ENCODE data around the gene SLC1A7. TPM values are rescaled to one million over a fixed set of nuclear protein-coding genes. Genes with fewer than 3 reads are reported as not detected.

Gene SLC1A7
- polyA plus RNA-seq, 2 of the 4 experiments (the other 2 are of a cell fraction) = 0.04 to 0.12 TPM

DNA sequence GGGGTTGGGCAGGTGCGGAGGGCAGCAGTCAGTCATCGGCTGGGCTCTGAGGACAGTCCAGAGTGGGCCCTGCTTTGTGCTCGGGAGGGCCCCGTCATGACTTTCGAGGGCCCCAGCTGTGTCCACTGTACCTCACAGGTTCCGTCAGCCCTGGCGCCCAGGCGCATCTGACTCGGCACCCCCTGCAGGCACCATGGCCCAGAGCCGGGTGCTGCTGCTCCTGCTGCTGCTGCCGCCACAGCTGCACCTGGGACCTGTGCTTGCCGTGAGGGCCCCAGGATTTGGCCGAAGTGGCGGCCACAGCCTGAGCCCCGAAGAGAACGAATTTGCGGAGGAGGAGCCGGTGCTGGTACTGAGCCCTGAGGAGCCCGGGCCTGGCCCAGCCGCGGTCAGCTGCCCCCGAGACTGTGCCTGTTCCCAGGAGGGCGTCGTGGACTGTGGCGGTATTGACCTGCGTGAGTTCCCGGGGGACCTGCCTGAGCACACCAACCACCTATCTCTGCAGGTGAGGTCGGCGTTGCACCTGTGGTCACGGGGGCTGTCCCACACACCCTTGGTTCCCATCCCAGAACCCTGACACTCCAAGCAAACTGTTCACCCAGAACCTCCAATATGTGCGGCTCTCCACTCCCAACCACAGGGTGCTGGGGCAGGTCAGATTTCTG lies 72.6 kb downstream of the SLC1A7 start (continued):
- no peak for TF ChIP-seq ELK1 (IDR thresholded peaks at IDR 0.05; ENCODE audit: low read depth, low read length)
- no peak for TF ChIP-seq EHMT2 (IDR thresholded peaks at IDR 0.05; ENCODE audit: low read depth)
- TF ChIP-seq EHF (CRISPR knock-in tag; IDR thresholded peaks at IDR 0.05) = no peak
- TF ChIP-seq HDAC2 (IDR thresholded peaks at IDR 0.05) = no peak
- no peak for TF ChIP-seq ZFP36 (IDR thresholded peaks at IDR 0.05; ENCODE audit: borderline replicate concordance, partially characterized antibody)
- no peak for TF ChIP-seq KDM1A (IDR thresholded peaks at IDR 0.05; ENCODE audit: low read depth)
- TF ChIP-seq MYC (IDR thresholded peaks at IDR 0.05; ENCODE audit: borderline replicate concordance, low read length) = no peak
- TF ChIP-seq FOXS1 (CRISPR knock-in tag; IDR thresholded peaks at IDR 0.05) = no peak
- TF ChIP-seq RNF2 (IDR thresholded peaks at IDR 0.05; ENCODE audit: borderline replicate concordance, low read depth) = no peak

DNA sequence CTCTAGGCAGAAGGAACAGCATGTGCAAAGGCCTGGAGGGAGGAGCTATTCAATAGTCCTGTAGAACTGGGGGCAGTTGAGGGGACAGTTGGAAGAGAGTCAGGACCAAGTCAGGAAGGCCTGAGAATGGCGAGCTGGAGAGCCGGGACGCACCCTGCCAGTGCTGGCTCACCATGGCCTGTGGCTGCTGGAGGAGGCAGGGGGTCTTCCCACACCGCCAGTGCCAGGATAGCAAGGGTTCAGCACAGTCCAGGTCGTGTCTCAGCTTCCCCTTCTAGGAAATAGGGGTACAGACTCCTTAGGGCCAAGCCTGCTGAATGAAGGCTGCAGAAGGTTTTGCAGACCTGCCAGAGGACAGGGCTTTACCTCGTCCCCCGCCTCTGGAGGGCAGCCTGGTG lies 73.2 kb downstream of the SLC1A7 start:
- TF ChIP-seq POLR2AphosphoS2 (conservative IDR thresholded peaks at IDR 0.05; ENCODE audit: low read length) (no peak), ELK1 (IDR thresholded peaks at IDR 0.05; ENCODE audit: low read depth, low read length) (no peak), MYC (IDR thresholded peaks at IDR 0.05; ENCODE audit: borderline replicate concordance, low read length) (no peak), RAD21 (conservative IDR thresholded peaks at IDR 0.05 in 1 of 2, IDR thresholded peaks at IDR 0.05 in 1 of 2) (no peak), E2F6 (IDR thresholded peaks at IDR 0.05; ENCODE audit: borderline replicate concordance, low read depth) (no peak), RARB (CRISPR knock-in tag; IDR thresholded peaks at IDR 0.05) (no peak), RCOR1 (IDR thresholded peaks at IDR 0.05; ENCODE audit: low read depth, low read length) (no peak), ESRRA (IDR thresholded peaks at IDR 0.05; ENCODE audit: borderline replicate concordance, low read length) (no peak), USF2 (IDR thresholded peaks at IDR 0.05) (no peak), KDM1A (IDR thresholded peaks at IDR 0.05; ENCODE audit: low read depth) (no peak), RFX5 (IDR thresholded peaks at IDR 0.05) (no peak)
- TF ChIP-seq, protein P1, sequence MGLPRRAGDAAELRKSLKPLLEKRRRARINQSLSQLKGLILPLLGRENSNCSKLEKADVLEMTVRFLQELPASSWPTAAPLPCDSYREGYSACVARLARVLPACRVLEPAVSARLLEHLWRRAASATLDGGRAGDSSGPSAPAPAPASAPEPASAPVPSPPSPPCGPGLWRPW (IDR thresholded peaks at IDR 0.05) = no peak
- ChIA-PET POLR2A (no interaction called here), CTCF (no interaction called here)
- H3K4me3 ChIP-seq = no peak overlapping the region
- DNase-seq (ENCODE audit: low read depth in 1 of 2, low spot score in 1 of 2) (no peak), ATAC-seq (no peak), FAIRE-seq (no peak)
- no peaks in the 10 kb centered on the region for H3K4me1 ChIP-seq
- H3K4me2 ChIP-seq = no peak overlapping the region
- H3K27ac ChIP-seq = no peak overlapping the region
- WGBS (ENCODE audit: missing lambda C conversion rate) = 95% methylated on average over 6 of the region's 7 CpGs
- H3K9me3 ChIP-seq = no peaks in the 10 kb centered on the region

DNA sequence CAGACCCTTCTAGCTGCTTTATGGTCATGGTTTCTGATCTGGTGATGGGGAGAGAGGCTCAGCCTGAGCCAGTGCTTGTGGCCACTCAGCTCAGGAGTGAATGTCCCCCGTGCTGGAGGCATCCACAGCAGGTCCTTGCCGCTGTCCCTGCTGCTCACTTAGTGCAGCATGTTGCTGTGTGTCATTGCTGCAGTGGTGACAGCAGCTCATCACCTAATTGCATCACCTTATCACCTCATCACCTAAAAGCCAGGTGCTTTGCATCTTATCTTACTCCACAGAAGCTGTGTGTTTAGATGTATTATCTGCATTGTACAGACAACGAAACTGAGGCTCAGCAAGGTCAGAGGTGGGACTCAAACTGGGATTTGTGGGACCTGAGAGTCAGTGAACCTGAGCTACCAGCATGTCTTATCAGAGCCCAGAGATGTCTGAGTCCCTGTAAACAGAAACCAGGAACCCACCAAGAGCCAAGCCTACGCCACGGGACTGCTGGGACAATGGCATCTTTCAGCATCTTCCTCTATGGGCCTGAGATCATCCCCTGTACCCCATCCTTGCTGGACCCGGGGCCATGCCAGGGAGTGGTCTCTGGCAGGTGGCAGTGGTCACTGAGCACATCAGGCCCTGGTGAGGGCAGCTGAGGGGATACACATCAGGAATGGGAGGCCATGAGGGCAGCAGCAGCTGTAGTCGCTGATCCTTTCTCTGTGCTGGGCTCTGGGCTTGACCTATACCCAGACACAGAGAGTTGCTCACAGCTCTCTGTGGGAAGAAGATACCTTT lies 73.9 kb downstream of the SLC1A7 start:
- DNase-seq (ENCODE audit: low read depth in 1 of 2, low spot score in 1 of 2) = no peak
- POLR2A ChIA-PET = no interaction called here
- Histone ChIP-seq H3K4me2 (no peak overlapping the region), H3K4me1 (no peaks in the 10 kb centered on the region), H3K4me3 (no peak overlapping the region), H3K9me3 (no peaks in the 10 kb centered on the region), H3K27ac (no peak overlapping the region)
- FAIRE-seq = no peak
- CTCF ChIA-PET = no interaction called here
- TF ChIP-seq TFCP2L1 (CRISPR knock-in tag; IDR thresholded peaks at IDR 0.05) = no peak
- TF ChIP-seq RARB (CRISPR knock-in tag; IDR thresholded peaks at IDR 0.05) = no peak
- TF ChIP-seq EHF (CRISPR knock-in tag; IDR thresholded peaks at IDR 0.05) = no peak
- no peak for TF ChIP-seq HOXB13 (CRISPR knock-in tag; IDR thresholded peaks at IDR 0.05; ENCODE audit: low read depth)
- TF ChIP-seq, protein P1 (IDR thresholded peaks at IDR 0.05) = no peak
- TF ChIP-seq SREBF2 (IDR thresholded peaks at IDR 0.05) = no peak
- TF ChIP-seq HEYL (CRISPR knock-in tag; IDR thresholded peaks at IDR 0.05) = no peak
- no peak for TF ChIP-seq ZNF302 (CRISPR knock-in tag; IDR thresholded peaks at IDR 0.05)
- TF ChIP-seq MAZ (IDR thresholded peaks at IDR 0.05; ENCODE audit: borderline replicate concordance, low read depth, low read length) = no peak
- no peak for TF ChIP-seq FOSB (CRISPR knock-in tag; IDR thresholded peaks at IDR 0.05)
- no peak for TF ChIP-seq KDM5A (IDR thresholded peaks at IDR 0.05)
- no peak for TF ChIP-seq BHLHE40 (IDR thresholded peaks at IDR 0.05; ENCODE audit: low read depth, low read length)
- no peak for ATAC-seq
- WGBS (ENCODE audit: missing lambda C conversion rate) = 83% methylated on average over 6 of the region's 7 CpGs

Measured in A549 (cell line).